Measurements from ENCODE around the gene CHRDL2. TPM values are rescaled to one million over a fixed set of nuclear protein-coding genes. Genes with fewer than 3 reads are reported as not detected.

The CHRDL2 gene
- total and polyA plus RNA-seq, 2 donors from 2014 or later: 2.0 to 3.9 TPM

GRCh38 chr11:74676596-74676995 lies 54.6 kb downstream of the CHRDL2 start:
- H3K27me3 ChIP-seq (ENCODE audit: control insufficient read depth, insufficient read depth, low read length): no peaks in the 10 kb centered on the region
- intact Hi-C loops (cut with DNase I): no loop called here
- H3K9me3 ChIP-seq (ENCODE audit: control insufficient read depth in 2 of 3, insufficient read depth in 1 of 3, low read length in 3 of 3): no peaks in the 10 kb centered on the region
- H3K4me3 ChIP-seq (ENCODE audit: low read length in 3 of 3): no peak overlapping the region
- FAIRE-seq (no peak), DNase-seq (peak in 1 of 5 donors; percentile 17)
- H3K4me1 ChIP-seq (ENCODE audit: control insufficient read depth in 2 of 3, insufficient read depth in 2 of 3, low read depth in 1 of 3, low read length in 3 of 3): peaks cover 0 to under 1% (median 0%) of the 10 kb centered on the region in 3 donors
- TF ChIP-seq CTCF (IDR thresholded peaks at IDR 0.05; ENCODE audit: borderline replicate concordance, extremely low read depth, insufficient read depth): no peak
- H3K36me3 ChIP-seq (ENCODE audit: control insufficient read depth in 2 of 3, insufficient read depth in 3 of 3, low read length in 3 of 3): no peaks in the 10 kb centered on the region
- H3K9ac ChIP-seq (ENCODE audit: low read length in 3 of 3): no peak overlapping the region
- no peak overlapping the region for H3K27ac ChIP-seq (ENCODE audit: low read depth in 2 of 2, low read length in 2 of 2)

GRCh38 chr11:74675761-74676160 lies 55.5 kb downstream of the CHRDL2 start:
- no peak overlapping the region for H3K27ac ChIP-seq (ENCODE audit: low read depth in 2 of 2, low read length in 2 of 2)
- no peaks in the 10 kb centered on the region for H3K4me1 ChIP-seq (ENCODE audit: control insufficient read depth in 2 of 3, insufficient read depth in 2 of 3, low read depth in 1 of 3, low read length in 3 of 3)
- DNase-seq (no peak), FAIRE-seq (no peak)
- H3K9me3 ChIP-seq (ENCODE audit: control insufficient read depth in 2 of 3, insufficient read depth in 1 of 3, low read length in 3 of 3): no peaks in the 10 kb centered on the region
- TF ChIP-seq CTCF (IDR thresholded peaks at IDR 0.05; ENCODE audit: borderline replicate concordance, extremely low read depth, insufficient read depth): no peak
- no peaks in the 10 kb centered on the region for H3K36me3 ChIP-seq (ENCODE audit: control insufficient read depth in 2 of 3, insufficient read depth in 3 of 3, low read length in 3 of 3)
- no peak overlapping the region for H3K4me3 ChIP-seq (ENCODE audit: low read length in 3 of 3)
- intact Hi-C loops (cut with DNase I): no loop called here
- H3K9ac ChIP-seq (ENCODE audit: low read length in 3 of 3): no peak overlapping the region
- no peaks in the 10 kb centered on the region for H3K27me3 ChIP-seq (ENCODE audit: control insufficient read depth, insufficient read depth, low read length)

- DNase-seq (no peak), FAIRE-seq (no peak)
- no peaks in the 10 kb centered on the region for H3K4me1 ChIP-seq (ENCODE audit: control insufficient read depth in 2 of 3, insufficient read depth in 2 of 3, low read depth in 1 of 3, low read length in 3 of 3)
- H3K4me3 ChIP-seq (ENCODE audit: low read length in 3 of 3): no peak overlapping the region
- intact Hi-C loops (cut with DNase I): no loop called here
- no peaks in the 10 kb centered on the region for H3K27me3 ChIP-seq (ENCODE audit: control insufficient read depth, insufficient read depth, low read length)
- H3K27ac ChIP-seq (ENCODE audit: low read depth in 2 of 2, low read length in 2 of 2): no peak overlapping the region
- no peak for TF ChIP-seq CTCF (IDR thresholded peaks at IDR 0.05; ENCODE audit: borderline replicate concordance, extremely low read depth, insufficient read depth)
- H3K9ac ChIP-seq (ENCODE audit: low read length in 3 of 3): no peak overlapping the region
- no peaks in the 10 kb centered on the region for H3K36me3 ChIP-seq (ENCODE audit: control insufficient read depth in 2 of 3, insufficient read depth in 3 of 3, low read length in 3 of 3)
- no peaks in the 10 kb centered on the region for H3K9me3 ChIP-seq (ENCODE audit: control insufficient read depth in 2 of 3, insufficient read depth in 1 of 3, low read length in 3 of 3)
Measured at GRCh38 chr11:74673693-74674360, 57.4 kb downstream of the CHRDL2 start.
